HG02973 (cell line): ENCODE measurements around the gene MICB.
"Not testable (repeated sequence)": the region's sequence is repeated elsewhere in the genome, so short reads cannot be mapped to it uniquely, and the experiment has no call there.

Source experiments
- ATAC-seq: cut with Tn5 transposase; IDR thresholded peaks from one replicate; pipeline ENCODE4 v1.9.1; 2021; ENCODE audit warnings: moderate library complexity; ENCODE audit not compliant: unreplicated experiment

MICB gene

GRCh38 chr6:31473780-31474761 is 23.9 kb upstream of the MICB start:
- ATAC-seq, result no peak

GRCh38 chr6:31474871-31475286 is 23.1 kb upstream of the MICB start:
- ATAC-seq, result no peak

GRCh38 chr6:31476515-31477139 is 21.3 kb upstream of the MICB start:
- no peak for ATAC-seq

- no peak for ATAC-seq
These were observed 20.4 kb upstream of the MICB start for GRCh38 chr6:31477521-31477920.

- no peak for ATAC-seq
These were observed 19.6 kb upstream of the MICB start for GRCh38 chr6:31478186-31478950.

GRCh38 chr6:31479151-31479932 is 18.6 kb upstream of the MICB start:
- no peak for ATAC-seq

- no peak for ATAC-seq
These were observed 17.9 kb upstream of the MICB start for GRCh38 chr6:31479933-31480535.

GRCh38 chr6:31480574-31480973 is 17.4 kb upstream of the MICB start:
- ATAC-seq, result no peak

GRCh38 chr6:31483392-31483791 is 14.6 kb upstream of the MICB start:
- ATAC-seq, result no peak

- no peak for ATAC-seq
These were observed 12.9 kb upstream of the MICB start for GRCh38 chr6:31485055-31485454.

- not testable (repeated sequence) for ATAC-seq
These were observed 11.7 kb upstream of the MICB start for GRCh38 chr6:31486065-31486837.

GRCh38 chr6:31487674-31488073 is 10.3 kb upstream of the MICB start:
- ATAC-seq, result not testable (repeated sequence)

GRCh38 chr6:31489086-31489485 is 8.9 kb upstream of the MICB start:
- ATAC-seq, result no peak

- ATAC-seq, result no peak
These were observed 7.7 kb upstream of the MICB start for GRCh38 chr6:31490115-31490873.

- ATAC-seq, result not testable (repeated sequence)
These were observed 4.4 kb upstream of the MICB start for GRCh38 chr6:31493550-31493874.

GRCh38 chr6:31493875-31494694 is 3.9 kb upstream of the MICB start:
- ATAC-seq, result no peak

- ATAC-seq, result no peak
These were observed 2.4 kb upstream of the MICB start for GRCh38 chr6:31495580-31495979.

GRCh38 chr6:31496826-31497225 is 1.1 kb upstream of the MICB start:
- not testable (repeated sequence) for ATAC-seq
